HFFc6 (cell line): ENCODE measurements around the gene EPHA4. TPM values are rescaled to one million over a fixed set of nuclear protein-coding genes. Genes with fewer than 3 reads are reported as not detected.

ENCODE experiments used
- DNase-seq: peaks from one replicate; pipeline ENCODE4 v3.0.0-alpha.2; 2018
- H3K27ac Mint-ChIP-seq: 2 replicates; pipeline ENCODE4 v1.8.0; 2020; ENCODE audit warnings: mild to moderate bottlenecking, mixed read lengths
- H3K27me3 Mint-ChIP-seq: 2 replicates; pipeline ENCODE4 v1.8.0; 2021; ENCODE audit warnings: mild to moderate bottlenecking, moderate library complexity, mixed read lengths; ENCODE audit not compliant: insufficient read depth
- H3K36me3 Mint-ChIP-seq: 2 replicates; pipeline ENCODE4 v1.8.0; 2021; ENCODE audit warnings: low read depth, mixed read lengths
- H3K4me1 Mint-ChIP-seq: 2 replicates; pipeline ENCODE4 v1.8.0; 2020; ENCODE audit warnings: low read depth, mixed read lengths
- H3K4me3 Mint-ChIP-seq: 2 replicates; pipeline ENCODE4 v1.8.0; 2020; ENCODE audit warnings: mild to moderate bottlenecking, moderate library complexity, mixed read lengths
- H3K9me3 Mint-ChIP-seq: 2 replicates; pipeline ENCODE4 v1.8.0; 2020; ENCODE audit warnings: mild to moderate bottlenecking, mixed read lengths
- total RNA-seq, 6 experiments: library from RNA; stranded (reverse); fragmentation: NEBNext Ultra II Directional; extraction: Animal tissue kit (Norgen Biotek cat#: 25700); gene quantifications; 2 replicates in 1 of 6; 3 replicates in 5 of 6; pipeline ENCODE4 v1.2.3, GENCODE V29; 2021
- TF ChIP-seq, protein P1 (sequence below): fragments of 200-600 bp; sonication (generic); IDR thresholded peaks from 2 replicates; pipeline ENCODE4 v1.5.0; 2021; ENCODE audit warnings: antibody characterized with exemption, mild to moderate bottlenecking

The EPHA4 gene
- total RNA-seq, 6 experiments from 2014 or later = 41.4 to 65.3 (median 51.9) TPM

DNA sequence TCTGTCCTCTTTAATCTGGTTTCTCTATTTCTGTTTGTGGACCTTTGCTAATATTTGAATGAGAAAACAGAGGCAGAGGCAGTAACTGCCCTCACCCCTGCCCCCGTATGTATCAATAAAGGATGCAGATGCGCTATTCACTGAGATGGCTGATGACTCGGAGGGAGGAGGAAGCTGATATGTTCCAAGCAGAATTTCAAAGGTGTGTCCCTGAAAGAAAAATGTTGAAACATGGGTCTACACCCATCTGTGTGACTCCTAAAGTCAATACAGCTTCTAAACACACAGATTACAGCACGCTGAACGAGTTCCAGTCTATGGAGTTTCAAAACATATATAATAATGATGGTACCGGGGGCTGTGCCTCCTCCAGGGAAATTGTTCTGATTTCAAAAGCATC, 38.8 kb downstream of the EPHA4 start:
- DNase-seq = no peak
- Mint-ChIP-seq H3K4me3 (no peak overlapping the region), H3K36me3 (peaks cover 36% of the 10 kb centered on the region), H3K9me3 (no peaks in the 10 kb centered on the region), H3K27ac (no peak overlapping the region), H3K27me3 (peaks cover 4% of the 10 kb centered on the region; the same call in 1 of the 2 replicates), H3K4me1 (peaks cover 38% of the 10 kb centered on the region)
- TF ChIP-seq, protein P1, sequence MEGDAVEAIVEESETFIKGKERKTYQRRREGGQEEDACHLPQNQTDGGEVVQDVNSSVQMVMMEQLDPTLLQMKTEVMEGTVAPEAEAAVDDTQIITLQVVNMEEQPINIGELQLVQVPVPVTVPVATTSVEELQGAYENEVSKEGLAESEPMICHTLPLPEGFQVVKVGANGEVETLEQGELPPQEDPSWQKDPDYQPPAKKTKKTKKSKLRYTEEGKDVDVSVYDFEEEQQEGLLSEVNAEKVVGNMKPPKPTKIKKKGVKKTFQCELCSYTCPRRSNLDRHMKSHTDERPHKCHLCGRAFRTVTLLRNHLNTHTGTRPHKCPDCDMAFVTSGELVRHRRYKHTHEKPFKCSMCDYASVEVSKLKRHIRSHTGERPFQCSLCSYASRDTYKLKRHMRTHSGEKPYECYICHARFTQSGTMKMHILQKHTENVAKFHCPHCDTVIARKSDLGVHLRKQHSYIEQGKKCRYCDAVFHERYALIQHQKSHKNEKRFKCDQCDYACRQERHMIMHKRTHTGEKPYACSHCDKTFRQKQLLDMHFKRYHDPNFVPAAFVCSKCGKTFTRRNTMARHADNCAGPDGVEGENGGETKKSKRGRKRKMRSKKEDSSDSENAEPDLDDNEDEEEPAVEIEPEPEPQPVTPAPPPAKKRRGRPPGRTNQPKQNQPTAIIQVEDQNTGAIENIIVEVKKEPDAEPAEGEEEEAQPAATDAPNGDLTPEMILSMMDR = no peak

- H3K27ac Mint-ChIP-seq = no peak overlapping the region
These were observed 39.5 kb downstream of the EPHA4 start for GRCh38 chr2:221532641-221533040.

DNA sequence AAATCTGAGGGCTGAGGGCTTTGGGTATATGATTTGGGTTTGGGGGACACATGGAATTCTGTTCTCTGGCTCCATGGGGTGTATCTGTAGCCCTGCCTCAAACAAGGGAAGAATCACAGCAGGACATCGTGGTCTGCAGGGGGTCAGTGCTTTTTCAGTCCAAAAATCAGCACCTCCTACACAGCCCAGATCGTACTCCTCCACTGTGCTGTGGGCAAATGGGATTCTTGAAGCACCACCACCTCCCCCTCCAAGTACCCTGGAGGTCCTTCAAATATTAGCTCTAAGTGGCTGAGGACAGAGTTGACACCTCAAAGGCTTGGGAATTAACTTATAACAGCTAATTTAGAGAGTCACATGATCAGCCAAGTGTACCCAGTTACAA, 41.5 kb downstream of the EPHA4 start:
- peaks cover 25% of the 10 kb centered on the region for H3K36me3 Mint-ChIP-seq
- H3K4me1 Mint-ChIP-seq = peaks cover 45% of the 10 kb centered on the region
- H3K4me3 Mint-ChIP-seq = peak overlapping the region; percentile 79
- H3K27ac Mint-ChIP-seq = peak overlapping the region; percentile 71
- DNase-seq = no peak
- H3K9me3 Mint-ChIP-seq = no peaks in the 10 kb centered on the region
- TF ChIP-seq, protein P1 = no peak
- peaks cover 4% of the 10 kb centered on the region; the same call in 1 of the 2 replicates for H3K27me3 Mint-ChIP-seq

More at GRCh38 chr2:221532641-221533040, 39.5 kb downstream of the EPHA4 start:
- TF ChIP-seq, protein P1 = no peak
- DNase-seq = no peak
- peaks cover 45% of the 10 kb centered on the region for H3K4me1 Mint-ChIP-seq
- peaks cover 33% of the 10 kb centered on the region for H3K36me3 Mint-ChIP-seq
- no peaks in the 10 kb centered on the region for H3K9me3 Mint-ChIP-seq
- H3K4me3 Mint-ChIP-seq = no peak overlapping the region
- peaks cover 4% of the 10 kb centered on the region; the same call in 1 of the 2 replicates for H3K27me3 Mint-ChIP-seq

- peaks cover 45% of the 10 kb centered on the region for H3K4me1 Mint-ChIP-seq
- TF ChIP-seq, protein P1 = 0 out of 2 replicates have a peak, but pooled peaks have one; percentile 16
- H3K4me3 Mint-ChIP-seq = peak overlapping the region; percentile 79
- H3K27me3 Mint-ChIP-seq = peaks cover 4% of the 10 kb centered on the region; the same call in 1 of the 2 replicates
- peak; percentile 86 for DNase-seq
- peaks cover 20% of the 10 kb centered on the region for H3K36me3 Mint-ChIP-seq
- H3K27ac Mint-ChIP-seq = peak overlapping the region; percentile 71
- no peaks in the 10 kb centered on the region for H3K9me3 Mint-ChIP-seq
These were observed 42.0 kb downstream of the EPHA4 start for GRCh38 chr2:221529943-221530652.

- H3K4me1 Mint-ChIP-seq = peaks cover 45% of the 10 kb centered on the region
- DNase-seq = no peak
- H3K36me3 Mint-ChIP-seq = peaks cover 18% of the 10 kb centered on the region
- H3K27ac Mint-ChIP-seq = peak overlapping the region; percentile 71
- H3K4me3 Mint-ChIP-seq = peak overlapping the region; percentile 79
- no peaks in the 10 kb centered on the region for H3K9me3 Mint-ChIP-seq
- TF ChIP-seq, protein P1 = no peak
- peaks cover 4% of the 10 kb centered on the region; the same call in 1 of the 2 replicates for H3K27me3 Mint-ChIP-seq
These were observed 42.7 kb downstream of the EPHA4 start for GRCh38 chr2:221529177-221529942.
